ENCODE measurements around the gene PGAP6. TPM values are rescaled to one million over a fixed set of nuclear protein-coding genes. Genes with fewer than 3 reads are reported as not detected.
"Not testable (repeated sequence)": the region's sequence is repeated elsewhere in the genome, so short reads cannot be mapped to it uniquely, and the experiment has no call there.

Gene PGAP6
- polyA plus RNA-seq, 4 donors, result 21.6 to 64.8 (median 56.5) TPM

DNA sequence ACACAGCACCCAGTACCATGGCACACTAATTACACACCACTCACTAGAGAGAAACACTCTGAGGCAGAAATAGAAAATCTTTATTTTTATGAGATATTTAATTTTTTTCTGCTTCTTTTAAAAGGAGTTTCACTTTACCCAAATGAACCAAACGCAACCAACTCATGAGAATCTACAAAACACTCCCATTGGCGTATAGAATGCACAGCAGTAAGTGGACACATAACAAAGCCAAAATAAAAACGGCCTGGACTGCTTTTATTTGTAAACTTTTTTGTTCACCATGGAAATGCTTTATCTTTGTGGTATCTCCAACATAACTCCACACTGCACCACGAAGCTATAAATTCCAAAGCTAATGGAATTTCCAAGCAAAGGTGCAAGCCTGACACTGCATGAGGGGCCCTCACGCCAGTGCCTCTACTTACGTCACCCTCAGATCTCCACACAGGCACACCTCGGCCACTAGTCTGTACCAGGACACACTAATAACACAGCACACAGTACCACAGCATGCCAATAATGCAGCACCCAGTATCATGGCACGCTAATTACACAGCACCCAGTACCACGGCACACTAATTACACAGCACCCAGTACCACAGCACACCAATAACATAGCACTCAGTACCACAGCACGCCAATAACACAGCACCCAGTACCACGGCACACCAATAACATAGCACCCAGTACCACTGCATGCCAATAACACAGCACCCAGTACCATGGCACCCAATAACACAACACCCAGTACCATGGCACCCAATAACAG is 46.7 kb downstream of the PGAP6 start:
- not testable (repeated sequence) for DNase-seq (ENCODE audit: low read depth in 4 of 4, low spot score in 3 of 4)

DNA sequence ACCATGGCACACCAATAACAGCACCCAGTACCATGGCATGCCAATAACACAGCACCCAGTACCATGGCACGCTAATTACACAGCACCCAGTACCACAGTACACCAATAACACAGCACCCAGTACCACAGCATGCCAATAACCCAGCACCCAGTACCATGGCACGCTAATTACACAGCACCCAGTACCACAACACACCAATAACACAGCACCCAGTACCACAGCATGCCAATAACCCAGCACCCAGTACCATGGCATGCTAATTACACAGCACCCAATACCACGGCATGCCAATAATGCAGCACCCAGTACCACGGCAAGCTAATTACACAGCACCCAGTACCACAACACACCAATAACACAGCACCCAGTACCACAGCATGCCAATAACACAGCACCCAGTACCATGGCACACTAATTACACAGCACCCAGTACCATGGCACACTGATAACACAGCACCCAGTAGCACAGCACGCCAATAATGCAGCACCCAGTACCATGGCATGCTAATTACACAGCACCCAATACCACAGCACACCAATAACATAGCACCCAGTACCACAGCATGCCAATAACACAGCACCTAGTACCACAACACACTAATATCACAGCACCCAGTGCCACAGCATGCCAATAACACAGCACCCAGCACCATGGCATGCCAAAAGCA is 47.5 kb downstream of the PGAP6 start:
- not testable (repeated sequence) for DNase-seq (ENCODE audit: low read depth in 4 of 4, low spot score in 3 of 4)

DNA sequence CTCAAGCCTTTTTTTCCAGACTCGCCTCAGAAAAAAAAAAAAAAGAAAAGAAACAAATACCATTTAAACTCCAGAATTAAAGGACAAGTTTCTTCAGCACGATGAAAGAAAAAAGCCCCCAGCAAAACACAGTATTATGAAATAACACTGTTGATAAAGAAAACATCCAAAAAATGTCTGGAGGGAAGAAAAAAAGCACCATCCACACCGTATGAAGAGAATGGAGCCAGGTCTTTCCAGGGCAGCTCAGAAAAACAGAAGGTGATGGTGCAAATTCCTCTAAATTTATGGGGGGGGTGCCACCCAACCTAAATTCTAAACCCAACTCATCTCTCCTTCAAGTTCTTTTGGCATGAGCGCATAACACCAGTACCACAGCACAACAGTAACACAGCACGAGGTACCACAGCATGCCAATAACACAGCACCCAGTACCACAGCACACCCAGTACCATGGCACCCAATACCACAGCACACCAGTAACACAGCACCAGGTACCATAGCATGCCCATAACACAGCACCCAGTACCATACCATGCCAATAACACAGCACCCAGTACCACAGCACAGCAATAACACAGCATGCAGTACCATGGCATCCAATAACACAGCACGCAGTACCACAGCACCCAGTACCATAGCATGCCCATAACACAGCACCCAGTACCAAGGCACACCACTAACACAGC is 48.2 kb downstream of the PGAP6 start:
- DNase-seq (ENCODE audit: low read depth in 4 of 4, low spot score in 3 of 4), result no peak

DNA sequence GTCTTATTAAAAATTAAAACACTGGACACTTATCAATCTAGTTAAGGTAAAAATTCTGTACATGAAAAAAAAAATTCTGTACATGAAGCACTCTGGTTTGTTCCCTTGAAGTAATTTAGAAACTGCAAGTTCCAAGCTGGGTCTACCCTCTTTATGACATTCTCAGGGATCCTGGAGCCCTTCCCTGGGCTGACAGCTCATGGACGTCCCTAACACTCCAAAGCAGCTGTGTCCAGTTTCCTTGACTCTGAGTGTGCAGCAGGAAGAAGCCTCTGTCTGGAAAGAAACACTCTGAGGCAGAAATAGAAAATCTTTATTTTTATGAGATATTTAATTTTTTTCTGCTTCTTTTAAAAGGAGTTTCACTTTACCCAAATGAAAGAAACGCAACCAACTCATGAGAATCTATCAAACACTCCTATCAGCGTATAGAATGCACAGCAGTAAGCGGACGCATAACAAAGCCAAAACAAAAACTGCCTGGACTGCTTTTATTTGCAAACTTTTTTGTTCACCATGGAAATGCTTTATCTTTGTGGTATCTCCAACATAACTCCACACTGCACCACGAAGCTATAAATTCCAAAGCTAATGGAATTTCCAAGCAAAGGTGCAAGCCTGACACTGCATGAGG is 50.5 kb downstream of the PGAP6 start:
- not testable (repeated sequence) for DNase-seq (ENCODE audit: low read depth in 4 of 4, low spot score in 3 of 4)

DNA sequence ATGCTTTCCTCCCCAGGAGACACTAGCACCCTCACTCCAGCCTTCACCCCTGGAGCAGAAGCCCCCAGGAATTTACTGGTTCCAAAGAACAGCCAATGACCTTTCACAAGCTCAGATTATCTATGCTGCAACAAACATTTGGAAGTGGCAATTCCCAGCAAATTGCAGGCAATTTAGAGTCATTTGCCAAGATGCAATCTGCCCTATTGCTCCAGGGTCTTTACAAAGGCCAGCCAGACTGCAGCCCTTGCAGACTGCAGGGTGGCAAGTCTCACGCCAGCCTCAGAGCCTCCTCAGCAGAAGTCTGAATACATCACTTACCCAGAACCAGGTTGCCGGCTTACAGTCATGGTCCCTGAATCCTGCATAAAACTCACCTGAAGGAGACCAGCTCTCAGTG is 51.0 kb downstream of the PGAP6 start:
- no peak for DNase-seq (ENCODE audit: low read depth in 4 of 4, low spot score in 3 of 4)

DNA sequence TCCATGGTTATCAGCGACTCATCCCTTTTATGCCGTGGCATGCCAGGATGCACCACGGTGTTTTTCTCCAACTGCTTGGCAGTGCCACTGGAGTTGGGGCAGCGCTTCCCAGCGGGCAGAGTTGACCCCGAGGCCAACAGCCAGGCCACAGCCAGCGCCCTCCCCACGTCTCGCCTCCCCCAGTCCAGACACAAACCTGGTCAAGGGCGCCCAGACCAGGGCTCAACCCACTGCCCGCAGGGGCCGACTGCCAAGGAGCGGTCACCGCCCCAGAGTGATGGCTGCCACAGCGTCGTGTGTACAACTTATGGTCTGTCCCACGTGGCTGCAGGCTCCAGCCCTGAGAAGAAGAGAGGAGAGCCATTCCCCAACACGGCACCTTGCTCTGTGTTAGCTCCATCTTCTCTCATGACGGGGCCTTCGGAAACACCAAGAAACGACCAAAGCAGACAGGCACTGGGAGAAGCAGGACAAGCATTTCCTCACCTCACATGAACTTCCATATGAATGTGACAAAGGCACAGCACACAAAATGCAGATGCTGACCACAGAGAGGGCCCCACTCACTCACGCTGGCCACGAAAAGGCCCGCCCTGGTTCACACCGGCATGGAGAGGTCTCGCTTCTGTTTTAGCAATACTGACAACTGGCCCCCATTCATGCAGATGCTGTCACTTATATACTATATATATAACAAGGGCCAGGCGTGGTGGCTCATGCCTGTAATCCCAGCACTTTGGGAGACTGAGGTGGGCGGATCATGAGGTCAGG is 56.2 kb downstream of the PGAP6 start:
- no peak for DNase-seq (ENCODE audit: low read depth in 4 of 4, low spot score in 3 of 4)

DNA sequence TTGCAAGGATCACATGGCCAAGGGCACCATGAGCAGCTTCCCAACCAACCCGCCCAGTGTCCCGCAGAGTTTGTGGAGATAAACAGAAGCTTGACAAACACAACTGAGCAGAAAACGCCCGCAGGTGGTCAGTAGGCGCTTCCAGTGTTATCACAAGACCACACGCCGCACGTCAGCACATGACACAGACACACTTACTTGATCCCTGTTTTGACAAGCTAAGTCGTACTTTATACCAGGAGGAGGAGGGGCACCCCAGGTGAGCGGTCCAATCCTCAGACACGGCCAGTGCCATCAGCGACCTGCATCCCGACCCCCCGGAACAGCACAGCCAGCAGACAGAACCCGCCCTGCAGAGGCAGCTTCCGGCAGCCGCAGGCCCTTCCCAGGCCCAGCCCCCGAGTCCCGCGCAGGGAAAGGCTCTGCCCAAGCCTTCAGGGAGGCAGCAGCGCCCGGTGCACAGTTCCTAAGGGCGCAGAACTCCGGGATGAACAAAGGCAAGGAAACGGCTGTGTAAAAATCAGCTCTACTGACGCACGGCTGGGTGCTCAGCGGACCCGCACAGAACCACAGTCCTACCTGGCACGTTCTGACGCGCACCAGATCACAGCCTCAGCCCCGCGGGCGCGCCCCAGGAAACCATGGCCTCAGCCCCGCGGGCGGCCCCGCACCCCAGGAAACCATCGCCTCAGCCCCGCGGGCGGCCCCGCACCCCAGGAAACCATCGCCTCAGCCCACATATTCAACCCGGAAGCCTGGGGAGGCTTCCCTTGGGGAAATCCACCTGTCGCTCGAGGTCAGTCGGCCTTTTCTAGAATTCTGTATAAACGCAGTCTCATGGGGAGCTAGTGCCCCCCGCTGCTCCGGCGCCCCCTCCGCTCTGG is 57.1 kb downstream of the PGAP6 start:
- DNase-seq (ENCODE audit: low read depth in 4 of 4, low spot score in 3 of 4), result no peak

DNA sequence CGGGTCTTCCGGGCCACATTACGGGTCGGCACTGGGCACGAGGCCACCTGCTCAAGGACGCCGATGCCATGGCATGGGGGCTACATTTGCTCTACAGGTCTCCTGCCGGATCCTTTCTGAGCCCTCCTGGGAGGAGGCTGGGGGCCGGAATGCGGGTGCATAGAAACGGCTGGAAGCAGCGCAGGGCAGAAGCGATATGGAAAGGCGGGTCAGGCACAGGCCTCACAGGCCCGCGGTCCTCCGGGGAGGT is 57.7 kb downstream of the PGAP6 start:
- DNase-seq (ENCODE audit: low read depth in 4 of 4, low spot score in 3 of 4), result no peak

DNA sequence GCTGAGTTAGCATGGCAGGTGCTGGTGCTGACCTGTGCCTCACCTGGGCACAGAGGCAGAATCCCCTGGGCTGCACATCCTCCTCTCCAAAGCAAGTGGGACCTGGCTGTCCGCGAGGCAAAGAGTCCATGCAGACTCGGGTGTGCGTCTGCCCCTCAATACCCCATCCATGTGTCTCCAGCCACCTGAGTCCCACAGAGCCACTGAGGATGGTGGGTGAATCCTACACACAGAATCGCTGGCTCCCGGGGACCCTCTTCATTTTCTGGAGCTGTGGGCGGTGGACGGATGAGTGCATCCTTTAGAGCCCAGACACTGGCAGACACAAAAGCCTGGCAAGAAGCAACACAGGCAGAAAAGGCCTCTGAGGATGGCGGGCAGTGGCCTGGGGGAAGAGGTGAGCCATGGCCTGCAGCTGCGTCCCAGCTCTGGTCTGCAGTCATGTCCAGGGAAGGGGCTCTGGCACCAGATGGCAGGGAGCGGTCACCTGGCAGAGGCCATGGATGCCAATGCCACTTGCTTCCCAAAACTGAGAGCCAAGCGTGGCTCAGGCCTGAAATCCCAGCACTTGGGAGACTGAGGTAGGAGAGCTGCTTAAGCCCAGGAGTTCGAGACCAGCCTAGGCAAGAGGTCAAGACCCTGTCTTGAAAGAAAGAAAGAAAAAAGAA is 59.2 kb downstream of the PGAP6 start:
- DNase-seq (ENCODE audit: low read depth in 4 of 4, low spot score in 3 of 4), result no peak

DNA sequence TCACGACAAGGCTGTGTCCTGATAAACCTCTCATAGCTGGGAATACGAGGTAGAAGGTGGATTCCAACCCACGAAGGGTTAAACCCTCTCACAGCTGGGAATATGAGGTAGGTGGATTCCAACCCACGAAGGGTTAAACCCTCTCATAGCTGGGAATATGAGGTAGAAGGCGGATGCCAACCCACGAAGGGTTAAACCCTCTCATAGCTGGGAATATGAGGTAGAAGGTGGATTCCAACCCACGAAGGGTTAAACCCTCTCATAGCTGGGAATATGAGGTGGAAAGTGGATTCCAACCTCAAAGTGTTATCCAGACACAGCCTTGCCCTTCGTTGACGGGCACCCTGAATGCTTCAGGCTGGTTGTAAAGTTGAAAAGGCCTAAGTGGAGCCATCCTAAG is 60.2 kb downstream of the PGAP6 start:
- no peak for DNase-seq (ENCODE audit: low read depth in 4 of 4, low spot score in 3 of 4)

Other genes with a start within 250 kb of the PGAP6 start
- gene NPRL3, start 243.3 kb downstream of the PGAP6 start, polyA plus RNA-seq (ENCODE audit: insufficient read length in 4 of 4), result 10 to 100 TPM; 28.3 to 36.3 (median 30.8) TPM
- gene HBZ, start 229.3 kb downstream of the PGAP6 start, polyA plus RNA-seq (ENCODE audit: insufficient read length in 4 of 4), result 1 to 10 TPM in 3 of 4 donors, under 1 TPM in 1; 0.74 to 9.7 (median 3.0) TPM
- 10 to 100 TPM in 1 of 4 donors, 1 to 10 TPM in 3; 1.5 to 29.2 (median 3.6) TPM for gene HBM, start 216.0 kb downstream of the PGAP6 start, polyA plus RNA-seq (ENCODE audit: insufficient read length in 4 of 4)
- over 10,000 TPM in 1 of 4 donors, 1,000 to 10,000 TPM in 1, 100 to 1,000 TPM in 2; 628 to 18,307 (median 1,105) TPM for gene HBA2, start 209.1 kb downstream of the PGAP6 start, polyA plus RNA-seq (ENCODE audit: insufficient read length in 4 of 4)
- over 10,000 TPM in 1 of 4 donors, 100 to 1,000 TPM in 3; 453 to 13,427 (median 759) TPM for gene HBA1, start 205.3 kb downstream of the PGAP6 start, polyA plus RNA-seq (ENCODE audit: insufficient read length in 4 of 4)
- gene HBQ1, start 201.5 kb downstream of the PGAP6 start, polyA plus RNA-seq (ENCODE audit: insufficient read length in 4 of 4), result 1 to 10 TPM in 2 of 4 donors, under 1 TPM in 1, not detected in 1; 0.85 to 4.5 (median 1.1) TPM
- gene LUC7L, start 152.5 kb downstream of the PGAP6 start, polyA plus RNA-seq (ENCODE audit: insufficient read length in 4 of 4), result 100 to 1,000 TPM in 3 of 4 donors, 10 to 100 TPM in 1; 96.7 to 167 (median 125) TPM
- gene FAM234A, start 147.2 kb downstream of the PGAP6 start, polyA plus RNA-seq (ENCODE audit: insufficient read length in 4 of 4), result 10 to 100 TPM; 42.8 to 87.7 (median 73.3) TPM
- gene RGS11, start 106.0 kb downstream of the PGAP6 start, polyA plus RNA-seq (ENCODE audit: insufficient read length in 4 of 4), result 1 to 10 TPM in 3 of 4 donors, under 1 TPM in 1; 0.76 to 3.7 (median 2.4) TPM
- 1 to 10 TPM; 1.2 to 4.6 (median 2.8) TPM for gene ARHGDIG, start 101.4 kb downstream of the PGAP6 start, polyA plus RNA-seq (ENCODE audit: insufficient read length in 4 of 4)
- 1 to 10 TPM in 2 of 4 donors, under 1 TPM in 2; 0.32 to 1.8 (median 0.84) TPM for gene PDIA2, start 98.8 kb downstream of the PGAP6 start, polyA plus RNA-seq (ENCODE audit: insufficient read length in 4 of 4)
- 10 to 100 TPM; 14.9 to 22.8 (median 15.8) TPM for gene AXIN1, start 29.3 kb downstream of the PGAP6 start, polyA plus RNA-seq (ENCODE audit: insufficient read length in 4 of 4)
- gene MRPL28, start 11.4 kb downstream of the PGAP6 start, polyA plus RNA-seq (ENCODE audit: insufficient read length in 4 of 4), result 10 to 100 TPM; 36.9 to 82.5 (median 65.4) TPM
- gene NME4, start 15.2 kb upstream of the PGAP6 start, polyA plus RNA-seq (ENCODE audit: insufficient read length in 4 of 4), result 100 to 1,000 TPM in 3 of 4 donors, 10 to 100 TPM in 1; 97.7 to 141 (median 104) TPM
- gene DECR2, start 19.9 kb upstream of the PGAP6 start, polyA plus RNA-seq (ENCODE audit: insufficient read length in 4 of 4), result 10 to 100 TPM; 17.3 to 31.8 (median 22.7) TPM
- 100 to 1,000 TPM in 1 of 4 donors, 10 to 100 TPM in 3; 44.2 to 144 (median 76.4) TPM for gene RAB11FIP3, start 43.7 kb upstream of the PGAP6 start, polyA plus RNA-seq (ENCODE audit: insufficient read length in 4 of 4)
- 10 to 100 TPM; 16.2 to 36.6 (median 23.5) TPM for gene CAPN15, start 145.7 kb upstream of the PGAP6 start, polyA plus RNA-seq (ENCODE audit: insufficient read length in 4 of 4)
- 10 to 100 TPM in 1 of 4 donors, 1 to 10 TPM in 2, under 1 TPM in 1; 0.59 to 21.7 (median 8.6) TPM for gene PRR35, start 178.4 kb upstream of the PGAP6 start, polyA plus RNA-seq (ENCODE audit: insufficient read length in 4 of 4)
- 10 to 100 TPM in 1 of 4 donors, 1 to 10 TPM in 3; 2.7 to 10.3 (median 5.8) TPM for gene NHLRC4, start 185.0 kb upstream of the PGAP6 start, polyA plus RNA-seq (ENCODE audit: insufficient read length in 4 of 4)
- gene PIGQ, start 188.0 kb upstream of the PGAP6 start, polyA plus RNA-seq (ENCODE audit: insufficient read length in 4 of 4), result 10 to 100 TPM; 28.0 to 89.7 (median 50.2) TPM
- 10 to 100 TPM; 12.4 to 32.9 (median 16.1) TPM for gene RAB40C, start 208.1 kb upstream of the PGAP6 start, polyA plus RNA-seq (ENCODE audit: insufficient read length in 4 of 4)
- 1 to 10 TPM in 3 of 4 donors, under 1 TPM in 1; 0.82 to 3.5 (median 1.1) TPM for gene WFIKKN1, start 249.0 kb upstream of the PGAP6 start, polyA plus RNA-seq (ENCODE audit: insufficient read length in 4 of 4)